GM23338 (cell line): ENCODE measurements around the gene PCGF3. TPM values are rescaled to one million over a fixed set of nuclear protein-coding genes. Genes with fewer than 3 reads are reported as not detected.
"Not testable (repeated sequence)": the region's sequence is repeated elsewhere in the genome, so short reads cannot be mapped to it uniquely, and the experiment has no call there.

Experiments used
- ATAC-seq: fragments of 200-7000 bp; cut with Tn5 transposase; 3 replicates; pipeline ENCODE4 v1.9.1; 2020
- DNase-seq: peaks from one replicate; pipeline ENCODE4 v3.0.0-alpha.2; 2015; ENCODE audit warnings: low spot score
- H2AFZ ChIP-seq: fragments of 200-600 bp; sonication (generic); 2 replicates; pipeline ENCODE4 v1.8.0; 2016; ENCODE audit warnings: antibody characterized with exemption, mild to moderate bottlenecking, moderate library complexity
- H3F3A ChIP-seq: fragments of 200-600 bp; sonication (generic); replicated peaks from 2 replicates; pipeline ENCODE4 v1.8.0; 2017; ENCODE audit warnings: antibody characterized with exemption, mixed run types, low read depth
- H3K27ac ChIP-seq: fragments of 200-600 bp; sonication (generic); 2 replicates; pipeline ENCODE4 v1.6.1; 2016; ENCODE audit warnings: low read depth
- H3K27me3 ChIP-seq: fragments of 200-600 bp; sonication (generic); 2 replicates; pipeline ENCODE4 v1.8.0; 2016; ENCODE audit warnings: mild to moderate bottlenecking, mixed run types, moderate library complexity; ENCODE audit not compliant: insufficient read depth
- H3K36me3 ChIP-seq: fragments of 200-600 bp; sonication (generic); 2 replicates; pipeline ENCODE4 v1.8.0; 2016; ENCODE audit warnings: mild to moderate bottlenecking; ENCODE audit not compliant: insufficient read depth
- H3K4me1 ChIP-seq: fragments of 200-600 bp; sonication (generic); 2 replicates; pipeline ENCODE4 v1.8.0; 2016; ENCODE audit warnings: mild to moderate bottlenecking, moderate library complexity; ENCODE audit not compliant: insufficient read depth
- H3K4me2 ChIP-seq: fragments of 200-600 bp; sonication (generic); 2 replicates; pipeline ENCODE4 v1.7.1; 2017; ENCODE audit warnings: mixed run types
- H3K4me3 ChIP-seq: fragments of 200-600 bp; sonication (generic); 2 replicates; pipeline ENCODE4 v1.6.1; 2016; ENCODE audit warnings: mixed run types
- H3K79me2 ChIP-seq: fragments of 200-600 bp; sonication (generic); replicated peaks from 2 replicates; pipeline ENCODE4 v1.8.0; 2017; ENCODE audit warnings: mild to moderate bottlenecking; ENCODE audit not compliant: insufficient read depth
- H3K9me2 ChIP-seq: fragments of 200-600 bp; sonication (generic); 2 replicates; pipeline ENCODE4 v1.8.0; 2017; ENCODE audit not compliant: insufficient read depth
- H4K20me1 ChIP-seq: fragments of 200-600 bp; sonication (generic); replicated peaks from 2 replicates; pipeline ENCODE4 v1.8.0; 2017; ENCODE audit warnings: mild to moderate bottlenecking; ENCODE audit not compliant: insufficient read depth
- H3K27ac Mint-ChIP-seq: 2 replicates; pipeline ENCODE4 v1.8.0; 2020; ENCODE audit warnings: inconsistent platforms, mild to moderate bottlenecking, moderate library complexity, mixed read lengths
- H3K27me3 Mint-ChIP-seq: 3 replicates; pipeline ENCODE4 v1.8.0; 2022; ENCODE audit warnings: low read depth, mild to moderate bottlenecking, moderate library complexity, mixed read lengths, inconsistent platforms; ENCODE audit not compliant: insufficient read depth, poor library complexity
- H3K36me3 Mint-ChIP-seq: 3 replicates; pipeline ENCODE4 v1.8.0; 2021; ENCODE audit warnings: low read depth, mild to moderate bottlenecking, inconsistent platforms, moderate library complexity, mixed read lengths
- H3K4me1 Mint-ChIP-seq: 3 replicates; pipeline ENCODE4 v1.8.0; 2020; ENCODE audit warnings: mild to moderate bottlenecking, inconsistent platforms, mixed read lengths
- H3K4me3 Mint-ChIP-seq: 3 replicates; pipeline ENCODE4 v1.8.0; 2021; ENCODE audit warnings: moderate library complexity, mild to moderate bottlenecking, inconsistent platforms, mixed read lengths
- H3K9me3 Mint-ChIP-seq: 3 replicates; pipeline ENCODE4 v1.8.0; 2020; ENCODE audit warnings: moderate library complexity, mild to moderate bottlenecking, inconsistent platforms, mixed read lengths
- EZH2 ChIP-seq: fragments of 200-600 bp; sonication (generic); IDR thresholded peaks from one replicate; pipeline ENCODE4 v1.8.0; 2017; ENCODE audit warnings: antibody characterized with exemption, mild to moderate bottlenecking, low read depth; ENCODE audit not compliant: unreplicated experiment
- EZH2phosphoT487 ChIP-seq: fragments of 200-600 bp; sonication (generic); IDR thresholded peaks from one replicate; pipeline ENCODE4 v1.8.1; 2018; ENCODE audit warnings: antibody characterized with exemption; ENCODE audit not compliant: unreplicated experiment
- NANOG ChIP-seq: IDR thresholded peaks from 2 replicates; pipeline ENCODE4 v1.6.1; 2016; ENCODE audit warnings: antibody characterized with exemption, borderline replicate concordance
- ZNF114 ChIP-seq: fragments of 250-450 bp; sonication (Bioruptor Pico); IDR thresholded peaks from 2 replicates; pipeline ENCODE4 v1.5.0; 2020; ENCODE audit warnings: mild to moderate bottlenecking, moderate library complexity
- polyA plus RNA-seq: library from polyadenylated mRNA; unstranded; fragments of >200 nt; fragmentation: Nextera tagmentation; extraction: Ambion mirVana; gene quantifications from 2 replicates; pipeline ENCODE4 v1.2.1, GENCODE V29; 2016
- total RNA-seq: library from RNA; depleted of rRNA; stranded (reverse); fragments of >200 nt; shearing (Covaris generic); gene quantifications from 2 replicates; pipeline ENCODE4 v1.2.3, GENCODE V29; 2014
- TF ChIP-seq, protein P1 (sequence below): fragments of 250-450 bp; sonication (Bioruptor Pico); IDR thresholded peaks from 2 replicates; pipeline ENCODE4 v1.5.0; 2020; ENCODE audit warnings: mild to moderate bottlenecking, moderate library complexity

Gene PCGF3
- total and polyA plus RNA-seq, 2 experiments from 2014 or later = 33.1 to 49.0 TPM

DNA sequence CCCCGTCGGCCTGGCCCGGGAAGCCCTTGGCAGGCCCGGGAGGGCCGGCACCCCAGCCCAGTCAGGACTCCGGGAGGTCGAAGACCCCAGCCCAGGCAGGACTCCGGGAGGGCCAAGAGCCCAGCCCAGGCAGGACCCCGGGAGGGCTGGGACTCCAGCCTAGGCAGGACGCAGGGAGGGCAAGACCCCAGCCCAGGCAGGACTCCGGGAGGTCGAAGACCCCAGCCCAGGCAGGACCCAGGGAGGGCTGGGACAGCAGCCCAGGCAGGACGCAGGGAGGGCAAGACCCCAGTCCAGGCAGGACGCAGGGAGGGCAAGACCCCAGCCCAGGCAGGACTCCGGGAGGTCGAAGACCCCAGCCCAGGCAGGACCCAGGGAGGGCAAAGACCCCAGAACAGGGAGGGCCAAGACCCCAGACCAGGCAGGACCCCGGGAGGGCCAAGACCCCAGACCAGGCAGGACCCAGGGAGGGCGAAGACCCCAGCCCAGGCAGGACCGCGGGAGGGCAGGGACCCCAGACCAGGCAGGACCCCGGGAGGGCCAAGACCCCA lies 526 bp downstream of the PCGF3 start:
- H3K27ac Mint-ChIP-seq, H3K9me3 Mint-ChIP-seq, H3K27me3 ChIP-seq, ATAC-seq, H3K9me2 ChIP-seq, DNase-seq, H3K4me1 ChIP-seq, H3K36me3 ChIP-seq, H3K4me1 Mint-ChIP-seq, H3K27me3 Mint-ChIP-seq, H3F3A ChIP-seq: not testable (repeated sequence)
- H3K79me2 ChIP-seq = peaks cover 33% of the 10 kb centered on the region
- peaks cover 26% of the 10 kb centered on the region for H3K36me3 Mint-ChIP-seq
- peak overlapping the region; percentile 91 for H3K4me3 ChIP-seq
- peak overlapping the region; percentile 60; the same call in 2 of the 3 replicates for H3K4me3 Mint-ChIP-seq
- peak overlapping the region; percentile 86 for H3K4me2 ChIP-seq
- H4K20me1 ChIP-seq = peaks cover 20% of the 10 kb centered on the region; the same call in 1 of the 2 replicates
- H3K27ac ChIP-seq = 0 out of 2 replicates have a peak overlapping the region, but pooled peaks have one; percentile 63
- H2AFZ ChIP-seq = peak overlapping the region; percentile 59; the same call in 1 of the 2 replicates

DNA sequence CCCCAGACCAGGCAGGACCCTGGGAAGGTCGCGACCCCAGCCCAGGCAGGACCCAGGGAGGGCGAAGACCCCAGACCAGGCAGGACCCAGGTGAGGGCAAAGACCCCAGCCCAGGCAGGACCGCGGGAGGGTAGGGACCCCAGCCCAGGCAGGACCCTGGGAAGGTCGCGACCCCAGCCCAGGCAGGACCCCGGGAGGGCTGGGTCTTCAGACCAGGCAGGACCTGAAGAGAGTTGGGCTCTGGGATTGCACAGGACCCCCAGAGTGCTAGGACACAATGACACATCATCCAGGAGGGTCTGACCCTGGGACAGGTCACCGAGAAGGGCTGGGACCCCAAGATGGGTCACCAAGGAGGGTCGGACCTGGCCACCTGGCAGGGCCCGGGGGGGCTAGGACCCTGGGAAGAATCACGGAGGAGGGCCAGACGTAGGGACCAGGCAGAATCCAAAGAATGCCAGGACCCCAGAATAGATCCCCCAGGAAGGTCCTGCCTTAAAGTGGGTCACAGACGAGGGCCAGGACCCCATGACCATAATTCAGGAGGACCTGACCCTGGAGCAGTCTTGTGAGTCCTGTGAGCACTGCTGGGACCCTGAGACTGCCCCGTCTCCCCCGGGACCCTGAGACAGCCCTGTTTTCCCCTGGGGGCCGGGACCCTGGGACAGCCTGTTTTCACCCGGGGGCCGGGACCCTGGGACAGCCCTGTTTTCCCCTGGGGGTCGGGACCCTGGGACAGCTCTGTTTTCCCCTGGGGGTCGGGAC lies 1.4 kb downstream of the PCGF3 start:
- peaks cover 25% of the 10 kb centered on the region for H4K20me1 ChIP-seq
- H3K4me3 ChIP-seq = peak overlapping the region; percentile 91; the same call in 1 of the 2 replicates
- H3F3A ChIP-seq = no peaks in the 10 kb centered on the region
- Mint-ChIP-seq H3K4me1 (peaks cover 4% of the 10 kb centered on the region; the same call in 2 of the 3 replicates), H3K36me3 (peaks cover 27% of the 10 kb centered on the region), H3K27ac (no peak overlapping the region), H3K4me3 (peak overlapping the region; percentile 26; the same call in 1 of the 3 replicates), H3K27me3 (peaks cover 8% of the 10 kb centered on the region), H3K9me3 (no peaks in the 10 kb centered on the region)
- H3K4me1 ChIP-seq = no peaks in the 10 kb centered on the region
- H3K36me3 ChIP-seq = 0 out of 2 replicates have a peak, but pooled peaks cover 3% of the 10 kb centered on the region
- TF ChIP-seq ZNF114 (CRISPR knock-in tag) (no peak), EZH2 (no peak), EZH2phosphoT487 (no peak), NANOG (no peak)
- peaks cover 41% of the 10 kb centered on the region for H3K79me2 ChIP-seq
- H3K27ac ChIP-seq = no peak overlapping the region
- peak overlapping the region; percentile 86; the same call in 1 of the 2 replicates for H3K4me2 ChIP-seq
- DNase-seq (no peak), ATAC-seq (no peak)
- H2AFZ ChIP-seq = no peak overlapping the region
- H3K9me2 ChIP-seq = no peaks in the 10 kb centered on the region
- H3K27me3 ChIP-seq = peaks cover 6% of the 10 kb centered on the region; the same call in 1 of the 2 replicates

DNA sequence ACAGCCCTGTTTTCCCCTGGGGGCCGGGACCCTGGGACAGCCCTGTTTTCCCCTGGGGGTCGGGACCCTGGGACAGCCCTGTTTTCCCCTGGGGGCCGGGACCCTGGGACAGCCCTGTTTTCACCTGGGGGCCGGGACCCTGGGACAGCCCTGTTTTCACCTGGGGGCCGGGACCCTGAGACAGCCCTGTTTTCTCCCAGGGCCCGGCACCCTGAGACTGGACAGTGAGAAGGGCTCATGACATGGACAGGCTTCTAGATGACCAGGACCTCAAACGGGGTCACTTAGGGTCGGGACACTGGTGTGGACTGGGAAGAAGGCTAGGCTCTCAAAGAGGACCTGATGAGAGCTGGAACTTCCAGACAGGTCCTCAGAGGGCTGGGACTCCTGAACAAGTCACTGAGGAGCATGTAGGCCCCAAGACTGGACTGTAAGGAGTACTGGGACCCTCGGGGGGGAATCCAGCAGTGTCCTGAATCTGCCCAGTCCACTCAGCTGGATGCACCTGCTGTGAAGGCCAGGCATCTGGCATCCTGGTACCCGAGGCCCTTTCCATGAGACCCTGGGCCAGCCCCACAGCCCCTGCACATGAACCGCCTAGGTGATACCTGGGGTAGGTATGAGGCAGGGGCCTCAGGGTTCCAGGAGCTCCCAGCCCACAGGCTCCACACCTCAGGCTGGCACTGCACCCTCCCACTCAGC lies 2.4 kb downstream of the PCGF3 start:
- Histone ChIP-seq H3K27ac (no peak overlapping the region), H3K27me3 (peaks cover 6% of the 10 kb centered on the region; the same call in 1 of the 2 replicates), H3K4me1 (no peaks in the 10 kb centered on the region), H3K9me2 (no peaks in the 10 kb centered on the region), H3K4me3 (no peak overlapping the region), H2AFZ (no peak overlapping the region), H3K36me3 (0 out of 2 replicates have a peak, but pooled peaks cover 3% of the 10 kb centered on the region), H3K79me2 (peaks cover 51% of the 10 kb centered on the region), H4K20me1 (peaks cover 33% of the 10 kb centered on the region), H3F3A (no peaks in the 10 kb centered on the region), H3K4me2 (no peak overlapping the region)
- Mint-ChIP-seq H3K36me3 (peaks cover 27% of the 10 kb centered on the region), H3K27ac (no peak overlapping the region), H3K4me1 (peaks cover 4% of the 10 kb centered on the region; the same call in 2 of the 3 replicates), H3K27me3 (peaks cover 7% of the 10 kb centered on the region), H3K9me3 (no peaks in the 10 kb centered on the region), H3K4me3 (no peak overlapping the region)
- DNase-seq (no peak), ATAC-seq (no peak)
- TF ChIP-seq EZH2 = no peak
- TF ChIP-seq, protein P1, sequence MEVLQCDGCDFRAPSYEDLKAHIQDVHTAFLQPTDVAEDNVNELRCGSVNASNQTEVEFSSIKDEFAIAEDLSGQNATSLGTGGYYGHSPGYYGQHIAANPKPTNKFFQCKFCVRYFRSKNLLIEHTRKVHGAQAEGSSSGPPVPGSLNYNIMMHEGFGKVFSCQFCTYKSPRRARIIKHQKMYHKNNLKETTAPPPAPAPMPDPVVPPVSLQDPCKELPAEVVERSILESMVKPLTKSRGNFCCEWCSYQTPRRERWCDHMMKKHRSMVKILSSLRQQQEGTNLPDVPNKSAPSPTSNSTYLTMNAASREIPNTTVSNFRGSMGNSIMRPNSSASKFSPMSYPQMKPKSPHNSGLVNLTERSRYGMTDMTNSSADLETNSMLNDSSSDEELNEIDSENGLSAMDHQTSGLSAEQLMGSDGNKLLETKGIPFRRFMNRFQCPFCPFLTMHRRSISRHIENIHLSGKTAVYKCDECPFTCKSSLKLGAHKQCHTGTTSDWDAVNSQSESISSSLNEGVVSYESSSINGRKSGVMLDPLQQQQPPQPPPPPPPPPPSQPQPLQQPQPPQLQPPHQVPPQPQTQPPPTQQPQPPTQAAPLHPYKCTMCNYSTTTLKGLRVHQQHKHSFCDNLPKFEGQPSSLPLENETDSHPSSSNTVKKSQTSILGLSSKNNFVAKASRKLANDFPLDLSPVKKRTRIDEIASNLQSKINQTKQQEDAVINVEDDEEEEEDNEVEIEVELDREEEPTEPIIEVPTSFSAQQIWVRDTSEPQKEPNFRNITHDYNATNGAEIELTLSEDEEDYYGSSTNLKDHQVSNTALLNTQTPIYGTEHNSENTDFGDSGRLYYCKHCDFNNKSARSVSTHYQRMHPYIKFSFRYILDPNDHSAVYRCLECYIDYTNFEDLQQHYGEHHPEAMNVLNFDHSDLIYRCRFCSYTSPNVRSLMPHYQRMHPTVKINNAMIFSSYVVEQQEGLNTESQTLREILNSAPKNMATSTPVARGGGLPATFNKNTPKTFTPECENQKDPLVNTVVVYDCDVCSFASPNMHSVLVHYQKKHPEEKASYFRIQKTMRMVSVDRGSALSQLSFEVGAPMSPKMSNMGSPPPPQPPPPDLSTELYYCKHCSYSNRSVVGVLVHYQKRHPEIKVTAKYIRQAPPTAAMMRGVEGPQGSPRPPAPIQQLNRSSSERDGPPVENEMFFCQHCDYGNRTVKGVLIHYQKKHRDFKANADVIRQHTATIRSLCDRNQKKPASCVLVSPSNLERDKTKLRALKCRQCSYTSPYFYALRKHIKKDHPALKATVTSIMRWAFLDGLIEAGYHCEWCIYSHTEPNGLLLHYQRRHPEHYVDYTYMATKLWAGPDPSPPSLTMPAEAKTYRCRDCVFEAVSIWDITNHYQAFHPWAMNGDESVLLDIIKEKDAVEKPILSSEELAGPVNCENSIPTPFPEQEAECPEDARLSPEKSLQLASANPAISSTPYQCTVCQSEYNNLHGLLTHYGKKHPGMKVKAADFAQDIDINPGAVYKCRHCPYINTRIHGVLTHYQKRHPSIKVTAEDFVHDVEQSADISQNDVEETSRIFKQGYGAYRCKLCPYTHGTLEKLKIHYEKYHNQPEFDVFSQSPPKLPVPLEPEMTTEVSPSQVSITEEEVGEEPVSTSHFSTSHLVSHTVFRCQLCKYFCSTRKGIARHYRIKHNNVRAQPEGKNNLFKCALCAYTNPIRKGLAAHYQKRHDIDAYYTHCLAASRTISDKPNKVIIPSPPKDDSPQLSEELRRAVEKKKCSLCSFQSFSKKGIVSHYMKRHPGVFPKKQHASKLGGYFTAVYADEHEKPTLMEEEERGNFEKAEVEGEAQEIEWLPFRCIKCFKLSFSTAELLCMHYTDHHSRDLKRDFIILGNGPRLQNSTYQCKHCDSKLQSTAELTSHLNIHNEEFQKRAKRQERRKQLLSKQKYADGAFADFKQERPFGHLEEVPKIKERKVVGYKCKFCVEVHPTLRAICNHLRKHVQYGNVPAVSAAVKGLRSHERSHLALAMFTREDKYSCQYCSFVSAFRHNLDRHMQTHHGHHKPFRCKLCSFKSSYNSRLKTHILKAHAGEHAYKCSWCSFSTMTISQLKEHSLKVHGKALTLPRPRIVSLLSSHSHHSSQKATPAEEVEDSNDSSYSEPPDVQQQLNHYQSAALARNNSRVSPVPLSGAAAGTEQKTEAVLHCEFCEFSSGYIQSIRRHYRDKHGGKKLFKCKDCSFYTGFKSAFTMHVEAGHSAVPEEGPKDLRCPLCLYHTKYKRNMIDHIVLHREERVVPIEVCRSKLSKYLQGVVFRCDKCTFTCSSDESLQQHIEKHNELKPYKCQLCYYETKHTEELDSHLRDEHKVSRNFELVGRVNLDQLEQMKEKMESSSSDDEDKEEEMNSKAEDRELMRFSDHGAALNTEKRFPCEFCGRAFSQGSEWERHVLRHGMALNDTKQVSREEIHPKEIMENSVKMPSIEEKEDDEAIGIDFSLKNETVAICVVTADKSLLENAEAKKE (CRISPR knock-in tag) = no peak
